WTC11 (cell line): ENCODE data around the gene CUL4A. TPM values are rescaled to one million over a fixed set of nuclear protein-coding genes. Genes with fewer than 3 reads are reported as not detected.

ENCODE experiments used
- ATAC-seq: fragments of 200-7000 bp; cut with Tn5 transposase; 2 replicates; pipeline ENCODE4 v1.10.0; 2021; ENCODE audit warnings: mild to moderate bottlenecking, moderate library complexity
- CTCF ChIA-PET: fragments of 300-600 bp; sonication (Branson Sonifier 250); formaldehyde crosslinking; loops from one replicate; lab custom pipeline; 2021; ENCODE audit warnings: antibody characterized with exemption; lab: Charles Lee
- POLR2A ChIA-PET: fragments of 350-600 bp; sonication (Branson Sonifier 250); formaldehyde crosslinking; loops from one replicate; lab custom pipeline; 2021; ENCODE audit warnings: antibody characterized with exemption; lab: Charles Lee
- DNase-seq: peaks from one replicate; pipeline ENCODE4 v3.0.0; 2021; ENCODE audit warnings: low spot score
- H3K27ac Mint-ChIP-seq: 2 replicates; pipeline ENCODE4 v1.8.0; 2021; ENCODE audit warnings: mixed read lengths
- H3K27me3 Mint-ChIP-seq: 2 replicates; pipeline ENCODE4 v1.8.0; 2021; ENCODE audit warnings: low read depth, mild to moderate bottlenecking, moderate library complexity, mixed read lengths
- H3K36me3 Mint-ChIP-seq: 2 replicates; pipeline ENCODE4 v1.8.0; 2021; ENCODE audit warnings: mixed read lengths
- H3K4me1 Mint-ChIP-seq: 2 replicates; pipeline ENCODE4 v1.8.0; 2022; ENCODE audit warnings: mixed read lengths
- H3K4me3 Mint-ChIP-seq: 2 replicates; pipeline ENCODE4 v1.8.0; 2021; ENCODE audit warnings: mild to moderate bottlenecking, moderate library complexity, mixed read lengths
- H3K9me3 Mint-ChIP-seq: 2 replicates; pipeline ENCODE4 v1.8.0; 2021; ENCODE audit warnings: mixed read lengths
- ARID4B ChIP-seq: sonication (generic); formaldehyde crosslinking; IDR thresholded peaks from 2 replicates; pipeline ENCODE4 v1.8.0; 2023; ENCODE audit warnings: missing genetic modification reagents, mild to moderate bottlenecking, borderline replicate concordance
- ATF2 ChIP-seq: sonication (generic); formaldehyde crosslinking; IDR thresholded peaks from 2 replicates; pipeline ENCODE4 v1.8.1; 2022; ENCODE audit warnings: low read depth, missing genetic modification reagents, borderline replicate concordance
- ATF3 ChIP-seq: sonication (generic); formaldehyde crosslinking; conservative IDR thresholded peaks from 2 replicates; pipeline ENCODE4 v1.8.1; 2022; ENCODE audit warnings: mild to moderate bottlenecking, missing genetic modification reagents
- CREB1 ChIP-seq: sonication (generic); formaldehyde crosslinking; IDR thresholded peaks from 2 replicates; pipeline ENCODE4 v1.8.0; 2023; ENCODE audit warnings: mild to moderate bottlenecking, missing genetic modification reagents
- ELF4 ChIP-seq: sonication (generic); formaldehyde crosslinking; IDR thresholded peaks from 2 replicates; pipeline ENCODE4 v1.8.1; 2022; ENCODE audit warnings: low read depth, mild to moderate bottlenecking, moderate library complexity, missing genetic modification reagents
- HMGA2 ChIP-seq: fragments of 250-450 bp; sonication (Bioruptor Pico); IDR thresholded peaks from 2 replicates; pipeline ENCODE4 v1.4.0; 2021; ENCODE audit warnings: mild to moderate bottlenecking, moderate library complexity
- MAX ChIP-seq: sonication (generic); formaldehyde crosslinking; IDR thresholded peaks from 2 replicates; pipeline ENCODE4 v1.8.0; 2022; ENCODE audit warnings: mild to moderate bottlenecking, missing genetic modification reagents
- NFE2L1 ChIP-seq: sonication (generic); formaldehyde crosslinking; IDR thresholded peaks from 2 replicates; pipeline ENCODE4 v1.8.1; 2023; ENCODE audit warnings: missing genetic modification reagents
- NR2C2 ChIP-seq: sonication (generic); formaldehyde crosslinking; IDR thresholded peaks from 2 replicates; pipeline ENCODE4 v1.8.0; 2022; ENCODE audit warnings: mild to moderate bottlenecking, missing genetic modification reagents
- OVOL2 ChIP-seq: fragments of 250-450 bp; sonication (Bioruptor Pico); IDR thresholded peaks from 2 replicates; pipeline ENCODE4 v1.9.0; 2021; ENCODE audit warnings: mild to moderate bottlenecking, borderline replicate concordance
- RELA ChIP-seq: sonication (generic); formaldehyde crosslinking; IDR thresholded peaks from 2 replicates; pipeline ENCODE4 v1.8.1; 2022; ENCODE audit warnings: missing genetic modification reagents, mild to moderate bottlenecking, borderline replicate concordance
- USF2 ChIP-seq: sonication (generic); formaldehyde crosslinking; IDR thresholded peaks from 2 replicates; pipeline ENCODE4 v1.8.1; 2023; ENCODE audit warnings: mild to moderate bottlenecking, missing genetic modification reagents, moderate library complexity
- ZNF138 ChIP-seq: sonication (generic); formaldehyde crosslinking; conservative IDR thresholded peaks from 2 replicates; pipeline ENCODE4 v1.8.1; 2022; ENCODE audit warnings: mild to moderate bottlenecking, moderate library complexity, missing genetic modification reagents
- ZNF219 ChIP-seq: sonication (generic); formaldehyde crosslinking; IDR thresholded peaks from 2 replicates; pipeline ENCODE4 v1.8.0; 2023; ENCODE audit warnings: missing genetic modification reagents, mild to moderate bottlenecking, borderline replicate concordance
- ZNF532 ChIP-seq: fragments of 250-450 bp; sonication (Bioruptor Pico); IDR thresholded peaks from 2 replicates; pipeline ENCODE4 v1.9.0; 2021; ENCODE audit warnings: mild to moderate bottlenecking, borderline replicate concordance
- total RNA-seq: library from RNA; stranded (reverse); gene quantifications from 3 replicates; pipeline ENCODE4 v1.2.3, GENCODE V29; 2021

Gene CUL4A
- total RNA-seq, 1 experiment from 2014 or later, result 99.9 TPM

GRCh38 chr13:113229791-113230190 is 20.4 kb downstream of the CUL4A start:
- Mint-ChIP-seq H3K4me1 (no peaks in the 10 kb centered on the region), H3K4me3 (no peak overlapping the region), H3K27ac (no peak overlapping the region), H3K36me3 (peaks cover 68% of the 10 kb centered on the region), H3K9me3 (no peaks in the 10 kb centered on the region), H3K27me3 (no peaks in the 10 kb centered on the region)
- ChIA-PET CTCF (interaction anchor here (2.0 kb wide), 1 partner anchor 9 kb away, joined by 6 read pairs; no protein-coding TSS in a partner anchor), POLR2A (no interaction called here)
- DNase-seq, result no peak
- ATAC-seq, result no peak
- TF ChIP-seq ZNF532 (CRISPR knock-in tag) (no peak), USF2 (CRISPR knock-in tag) (no peak), HMGA2 (CRISPR knock-in tag) (no peak), ZNF138 (CRISPR knock-in tag) (no peak), ELF4 (CRISPR knock-in tag) (no peak), CREB1 (no peak), ARID4B (no peak), OVOL2 (CRISPR knock-in tag) (no peak), ZNF219 (CRISPR knock-in tag) (no peak), RELA (CRISPR knock-in tag) (no peak), NFE2L1 (CRISPR knock-in tag) (no peak), ATF2 (CRISPR knock-in tag) (no peak), ATF3 (no peak), NR2C2 (CRISPR knock-in tag) (no peak), MAX (CRISPR knock-in tag) (no peak)
